ENCODE results near the gene ANKRA2.

ANKRA2 gene

GRCh38 chr5:73565139-73565968, at the start of gene ANKRA2, which contains the start of gene UTP15:
ANKRA2 (minus strand) TSS chr5:73565639; CDS start chr5:73562881, 2,758 bp downstream.
UTP15 (plus strand) TSS chr5:73565743; CDS start chr5:73567345, 1,602 bp downstream.
- DNase-seq (ENCODE audit: low read depth), result peak; percentile 99

- no peak for DNase-seq (ENCODE audit: low read depth)
These were observed 49.6 kb upstream of the ANKRA2 start for GRCh38 chr5:73615085-73615484.

GRCh38 chr5:73612799-73613198, 47.4 kb upstream of the ANKRA2 start:
- DNase-seq (ENCODE audit: low read depth), result no peak

- no peak for DNase-seq (ENCODE audit: low read depth)
These were observed 41.8 kb upstream of the ANKRA2 start for GRCh38 chr5:73607228-73607627.

- no peak for DNase-seq (ENCODE audit: low read depth)
These were observed 40.8 kb upstream of the ANKRA2 start for GRCh38 chr5:73606206-73606753.

- DNase-seq (ENCODE audit: low read depth), result no peak
These were observed 40.0 kb upstream of the ANKRA2 start for GRCh38 chr5:73605223-73606087.

- no peak for DNase-seq (ENCODE audit: low read depth)
These were observed 38.6 kb upstream of the ANKRA2 start for GRCh38 chr5:73603998-73604397.

- DNase-seq (ENCODE audit: low read depth), result no peak
These were observed 33.9 kb upstream of the ANKRA2 start for GRCh38 chr5:73599380-73599779.

GRCh38 chr5:73596705-73597328, 31.4 kb upstream of the ANKRA2 start:
- DNase-seq (ENCODE audit: low read depth), result no peak

- no peak for DNase-seq (ENCODE audit: low read depth)
These were observed 27.1 kb upstream of the ANKRA2 start for GRCh38 chr5:73592551-73592950.

GRCh38 chr5:73591698-73592501, 26.5 kb upstream of the ANKRA2 start:
- no peak for DNase-seq (ENCODE audit: low read depth)

- DNase-seq (ENCODE audit: low read depth), result no peak
These were observed 25.8 kb upstream of the ANKRA2 start for GRCh38 chr5:73591102-73591695.

GRCh38 chr5:73587923-73588322, 22.5 kb upstream of the ANKRA2 start:
- no peak for DNase-seq (ENCODE audit: low read depth)

GRCh38 chr5:73582285-73583145, 17.1 kb upstream of the ANKRA2 start:
- no peak for DNase-seq (ENCODE audit: low read depth)

GRCh38 chr5:73565969-73566547, 619 bp upstream of the ANKRA2 start:
- no peak for DNase-seq (ENCODE audit: low read depth)

- no peak for DNase-seq (ENCODE audit: low read depth)
These were observed 764 bp downstream of the ANKRA2 start for GRCh38 chr5:73564675-73565074.

GRCh38 chr5:73564018-73564417, 1.4 kb downstream of the ANKRA2 start:
- DNase-seq (ENCODE audit: low read depth), result no peak

- no peak for DNase-seq (ENCODE audit: low read depth)
These were observed 6.5 kb downstream of the ANKRA2 start for GRCh38 chr5:73558950-73559349.

GRCh38 chr5:73552642-73553041, 12.8 kb downstream of the ANKRA2 start:
- DNase-seq (ENCODE audit: low read depth), result no peak

- DNase-seq (ENCODE audit: low read depth), result no peak
These were observed 15.4 kb downstream of the ANKRA2 start for GRCh38 chr5:73550016-73550415.
